Measurements from ENCODE around the gene FAM114A1. TPM values are rescaled to one million over a fixed set of nuclear protein-coding genes. Genes with fewer than 3 reads are reported as not detected.
A peak's percentile ranks its signal among the peaks of the same experiment; 100 is the strongest.

Gene FAM114A1
- 100 to 1,000 TPM in 2 of 4 donors, 10 to 100 TPM in 2; 59.8 to 132 (median 103) TPM for total RNA-seq

DNA sequence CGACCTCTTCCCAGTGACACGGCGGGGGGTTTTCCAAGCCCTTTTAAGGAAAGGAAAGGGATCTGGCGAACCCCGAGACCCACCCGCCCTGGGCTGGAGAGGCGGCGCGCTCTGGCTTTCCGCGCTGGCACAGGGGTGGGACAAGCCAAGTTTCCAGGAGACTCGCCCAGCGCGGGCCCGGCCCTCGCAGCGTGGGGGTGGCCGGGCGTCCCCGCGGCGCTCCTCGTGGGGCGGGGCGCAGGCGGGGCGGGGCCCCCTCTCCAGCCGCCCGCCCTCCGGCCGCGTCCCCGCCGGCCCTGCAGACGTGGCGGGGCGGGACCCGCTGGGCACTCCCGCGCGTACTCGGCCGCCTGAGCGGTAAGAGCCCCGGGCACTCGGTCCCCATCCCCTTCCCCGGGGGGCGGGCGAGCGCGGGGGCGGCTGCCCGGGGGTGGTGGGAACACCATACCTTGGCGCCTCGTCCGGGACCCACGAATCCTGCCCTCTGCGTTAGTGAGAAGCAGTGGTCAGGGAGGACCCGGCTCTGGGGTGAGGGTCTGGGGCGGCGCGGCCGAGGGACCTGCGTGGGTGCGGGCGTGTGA lies at the start of gene FAM114A1:
Gene FAM114A1 (plus strand): TSS at position 329 of the 581 bp plus-strand sequence. CDS start 10,273 bp downstream, outside the sequence.
- ATAC-seq (ENCODE audit: low FRiP score) (peak; percentile 94), DNase-seq (ENCODE audit: low spot score) (no peak)
- no peak for TF ChIP-seq CTCF (IDR thresholded peaks at IDR 0.05)

DNA sequence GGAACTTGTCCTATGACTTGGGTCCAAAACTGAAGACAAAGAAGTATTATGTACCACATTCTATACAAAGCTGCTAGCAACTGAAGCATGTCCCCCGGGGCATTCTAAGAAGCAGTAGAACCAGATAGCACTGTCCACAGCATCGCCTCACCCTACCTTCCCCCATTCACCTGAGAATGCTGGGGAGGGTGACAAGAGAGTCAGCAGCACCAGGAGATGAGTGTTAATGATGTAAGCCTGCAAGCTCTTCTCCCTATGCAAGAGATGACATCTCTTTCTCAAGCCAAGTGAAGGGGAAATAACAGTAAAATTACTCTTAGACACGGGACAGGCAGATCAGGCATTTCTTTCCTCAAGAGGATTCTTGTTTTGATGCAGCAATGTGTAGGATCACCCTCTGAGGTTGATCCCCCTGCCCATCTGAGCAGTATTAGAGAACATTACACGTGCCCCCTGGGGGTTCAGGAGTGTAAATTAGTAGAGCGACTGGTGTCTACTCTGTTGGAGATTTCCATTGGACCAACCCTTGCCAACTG lies 49.1 kb upstream of the FAM114A1 start:
- no peak for TF ChIP-seq CTCF (IDR thresholded peaks at IDR 0.05)
- DNase-seq (ENCODE audit: low spot score) (no peak), ATAC-seq (ENCODE audit: low FRiP score) (no peak)

GRCh38 chr4:38819569-38819968 lies 48.0 kb upstream of the FAM114A1 start:
- ATAC-seq (ENCODE audit: low FRiP score) (no peak), DNase-seq (ENCODE audit: low spot score) (no peak)
- TF ChIP-seq CTCF (IDR thresholded peaks at IDR 0.05) = no peak

GRCh38 chr4:38820329-38821061 lies 47.1 kb upstream of the FAM114A1 start:
- ATAC-seq (ENCODE audit: low FRiP score) = no peak
- TF ChIP-seq CTCF (IDR thresholded peaks at IDR 0.05) = no peak
- no peak for DNase-seq (ENCODE audit: low spot score)

DNA sequence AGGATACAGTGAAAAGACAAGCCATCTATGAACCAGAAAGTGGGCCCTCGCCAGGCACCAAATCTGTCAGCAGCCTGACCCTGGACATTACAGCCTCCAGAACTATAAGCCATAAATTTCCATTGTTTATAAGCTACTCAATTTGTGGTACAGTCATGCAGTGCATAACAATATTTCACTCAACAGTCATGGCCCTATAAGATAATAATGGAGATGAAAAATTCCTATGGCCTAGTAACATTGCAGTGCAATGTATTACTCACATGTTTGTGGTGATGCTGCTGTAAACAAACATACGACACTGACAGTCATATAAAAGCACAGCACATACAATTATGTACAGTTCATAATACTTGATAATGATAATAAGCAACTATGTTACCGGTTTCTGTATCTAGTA lies 45.9 kb upstream of the FAM114A1 start:
- DNase-seq (ENCODE audit: low spot score) (no peak), ATAC-seq (ENCODE audit: low FRiP score) (no peak)
- no peak for TF ChIP-seq CTCF (IDR thresholded peaks at IDR 0.05)

DNA sequence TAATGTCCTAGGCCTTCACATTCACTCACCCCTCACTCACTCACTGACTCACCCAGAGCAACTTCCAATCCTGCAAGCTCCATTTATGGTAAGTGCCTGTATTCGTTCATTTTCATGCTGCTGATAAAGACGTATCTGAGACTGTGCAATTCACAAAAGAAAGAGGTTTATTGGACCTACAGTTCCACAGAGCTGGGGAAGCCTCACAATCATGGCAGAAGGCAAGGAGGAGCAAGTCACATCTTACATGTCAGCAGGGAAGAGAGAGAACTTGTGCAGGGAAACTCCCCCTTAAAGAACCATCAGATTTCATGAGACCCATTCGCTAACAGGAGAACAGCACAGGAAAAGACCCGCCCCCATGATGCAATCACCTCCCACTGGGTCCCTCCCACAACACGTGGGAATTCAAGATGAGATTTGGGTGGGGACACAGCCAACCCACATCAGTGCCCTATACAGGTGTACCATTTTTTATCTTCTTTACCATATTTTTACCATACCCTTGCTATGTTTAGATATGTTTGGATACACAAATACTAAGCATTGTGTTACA lies 44.8 kb upstream of the FAM114A1 start:
- ATAC-seq (ENCODE audit: low FRiP score) (no peak), DNase-seq (ENCODE audit: low spot score) (no peak)
- no peak for TF ChIP-seq CTCF (IDR thresholded peaks at IDR 0.05)
